NCI-H748 (cell line): Measurements from ENCODE around the gene TTC16.

Experiments used
- DNase-seq: peaks from one replicate; lab custom pipeline; 2025; ENCODE audit not compliant: unreplicated experiment; lab: John Stamatoyannopoulos, UW

TTC16 gene

DNA sequence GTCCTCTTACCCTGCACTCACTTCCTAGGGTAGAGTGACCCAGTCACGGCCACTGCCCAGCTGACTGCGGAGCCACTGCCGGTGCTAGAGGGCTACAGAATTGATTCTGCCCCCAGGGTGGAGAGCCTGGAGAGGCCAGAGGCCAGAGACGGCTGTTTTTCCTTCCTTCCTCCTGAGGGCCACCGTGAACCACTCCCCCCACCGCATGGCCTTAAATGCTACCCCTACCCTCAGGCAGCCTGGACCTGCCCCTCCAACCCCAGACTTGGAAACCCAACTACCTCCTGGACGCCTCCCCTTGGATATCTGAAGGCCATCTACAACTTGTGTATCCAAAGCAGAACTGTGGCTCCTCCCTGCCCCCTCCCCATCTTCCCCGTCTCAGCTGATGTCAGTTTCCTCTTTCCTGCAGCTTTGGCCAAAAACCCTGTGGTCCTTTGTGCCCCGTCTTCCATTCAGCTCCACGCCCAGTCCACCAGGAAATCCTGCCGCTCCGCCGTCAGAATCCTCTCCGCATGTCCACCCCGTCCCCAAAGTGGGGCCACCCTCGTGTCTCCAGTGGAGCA, 46.3 kb downstream of the TTC16 start:
- no peak for DNase-seq

GRCh38 chr9:127763918-127764384, 48.1 kb downstream of the TTC16 start:
- peak; percentile 39 for DNase-seq

DNA sequence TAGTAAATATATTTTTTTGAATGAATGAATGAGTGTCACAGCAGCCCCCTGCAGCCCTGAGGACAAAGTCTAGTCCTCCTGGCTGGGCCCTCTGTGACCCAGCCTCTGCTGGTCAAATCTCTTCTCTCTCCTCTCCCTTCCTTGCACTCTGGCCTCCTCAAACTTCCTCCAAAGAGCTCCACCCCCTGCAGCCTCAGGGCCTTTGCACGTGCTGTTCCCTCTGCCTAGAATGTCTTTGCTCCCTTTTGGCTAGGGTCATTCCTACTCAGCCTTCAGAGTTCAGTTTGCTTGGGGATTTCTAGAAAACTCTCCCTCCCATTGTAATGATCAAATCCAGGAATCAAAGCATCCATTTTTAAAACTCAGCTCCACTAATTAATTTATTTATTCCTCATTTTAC, 49.5 kb downstream of the TTC16 start:
- no peak for DNase-seq

DNA sequence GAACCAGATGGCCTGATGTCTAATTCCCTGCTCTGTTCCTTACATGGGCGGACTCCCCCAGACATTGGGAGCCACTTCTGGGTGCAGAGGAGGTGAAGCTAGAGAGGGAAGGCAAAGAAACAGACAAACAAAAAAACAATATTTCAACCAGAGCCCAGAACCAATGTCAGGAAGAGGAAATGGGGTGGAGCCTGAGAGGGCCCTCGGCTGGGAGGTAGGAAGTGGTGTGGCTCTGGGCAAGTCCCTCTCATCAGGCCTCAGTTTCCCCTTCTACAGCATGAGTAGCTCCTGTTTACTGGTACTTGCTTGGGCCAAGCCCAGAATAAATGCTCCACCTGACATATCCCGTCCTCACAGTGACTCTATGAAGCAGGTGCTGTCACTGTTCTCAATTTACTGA, 51.5 kb downstream of the TTC16 start:
- DNase-seq, result no peak

- no peak for DNase-seq
These were observed 52.0 kb downstream of the TTC16 start for GRCh38 chr9:127767909-127768331.

DNA sequence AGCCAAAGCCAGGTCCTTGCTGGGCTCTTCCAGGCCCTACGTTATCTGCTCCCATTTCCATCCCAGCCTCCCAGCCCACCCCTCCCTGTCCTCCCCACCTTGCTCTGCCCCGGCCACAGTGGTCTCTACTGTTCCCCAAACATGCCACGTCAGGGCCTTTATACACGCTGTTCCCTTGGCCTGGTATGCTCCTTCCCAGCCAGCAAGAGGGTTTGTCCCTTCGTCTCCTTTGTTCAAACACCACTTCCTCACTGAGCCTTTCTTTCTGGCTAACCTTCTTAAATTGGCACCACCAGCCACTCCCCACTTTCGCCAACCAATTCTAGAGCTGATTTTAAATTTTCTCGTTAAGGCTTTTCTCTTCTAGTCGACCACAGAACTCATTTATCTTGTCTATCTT, 52.8 kb downstream of the TTC16 start:
- no peak for DNase-seq

DNA sequence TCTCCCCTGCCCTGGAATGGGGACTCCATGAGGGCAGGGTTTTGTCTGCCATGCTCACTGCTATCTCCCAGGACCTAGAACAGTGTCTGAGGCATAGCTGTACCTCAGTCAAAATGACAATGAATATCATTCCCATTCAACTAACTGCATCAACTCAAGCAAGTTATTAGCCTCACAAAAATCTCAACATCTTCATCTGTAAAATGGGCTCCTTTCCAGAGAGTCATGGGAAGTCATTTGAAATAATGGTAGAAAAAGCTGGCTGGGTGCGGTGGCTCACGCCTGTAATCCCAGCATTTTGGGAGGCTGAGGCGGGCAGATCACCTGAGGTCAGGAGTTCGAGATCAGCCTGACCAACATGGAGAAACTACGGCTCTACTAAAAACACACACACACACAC, 53.2 kb downstream of the TTC16 start:
- no peak for DNase-seq

- DNase-seq, result no peak
These were observed 54.2 kb downstream of the TTC16 start for GRCh38 chr9:127769929-127770582.

GRCh38 chr9:127770583-127770904, 54.7 kb downstream of the TTC16 start:
- DNase-seq, result no peak

GRCh38 chr9:127770905-127771569, 55.2 kb downstream of the TTC16 start:
- peak; percentile 98 for DNase-seq

DNA sequence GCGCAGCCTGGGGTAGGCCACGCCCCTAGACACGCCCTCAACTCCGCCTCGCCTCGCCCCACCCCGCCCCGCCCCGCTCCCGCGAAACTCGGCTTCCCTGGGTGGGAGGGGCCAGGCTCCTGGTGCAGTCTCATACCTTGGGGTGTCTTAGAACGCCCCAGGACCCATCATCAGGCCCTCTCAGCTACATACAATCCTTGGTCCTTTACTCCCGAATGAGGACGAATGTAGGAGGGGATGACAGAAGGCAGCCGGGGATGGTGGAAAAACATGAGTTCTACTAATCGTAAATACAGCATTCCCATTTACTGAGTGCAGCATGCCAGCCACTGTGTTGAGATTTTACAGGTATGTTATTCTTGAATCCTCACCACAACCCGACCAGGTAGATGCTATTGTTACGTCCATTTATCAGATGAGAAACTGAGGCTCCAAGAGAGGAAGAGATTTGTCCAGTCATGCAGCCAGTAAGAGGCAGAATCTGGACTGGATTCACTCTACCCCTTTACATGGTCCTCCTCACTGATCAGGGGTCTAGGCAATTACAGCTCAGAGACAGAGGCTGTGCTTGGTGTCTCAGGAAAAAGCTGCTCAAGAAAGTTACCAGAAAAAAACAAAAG, 55.8 kb downstream of the TTC16 start:
- no peak for DNase-seq

GRCh38 chr9:127772603-127773002, 56.7 kb downstream of the TTC16 start:
- DNase-seq, result no peak

DNA sequence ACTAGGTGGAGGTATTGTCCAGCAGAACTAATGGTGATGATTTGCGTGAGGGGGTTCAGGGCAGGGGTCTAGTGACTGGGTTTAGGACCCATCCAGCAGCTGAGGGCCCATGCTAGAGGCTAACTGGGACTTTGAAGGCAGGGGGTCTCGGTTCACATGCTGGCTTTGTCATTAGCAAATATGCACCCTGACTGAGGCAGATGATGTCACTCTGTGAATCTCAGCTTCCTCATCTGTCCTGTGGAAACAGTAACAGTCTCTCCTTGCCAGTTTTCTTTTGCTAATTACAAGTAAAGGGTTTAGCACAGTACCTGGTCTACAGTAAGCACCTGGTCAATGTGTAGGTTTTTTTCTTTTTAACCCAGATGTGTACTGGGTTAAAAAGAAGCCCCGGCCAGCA, 57.4 kb downstream of the TTC16 start:
- DNase-seq, result no peak

- DNase-seq, result no peak
These were observed 58.1 kb downstream of the TTC16 start for GRCh38 chr9:127773981-127774380.

DNA sequence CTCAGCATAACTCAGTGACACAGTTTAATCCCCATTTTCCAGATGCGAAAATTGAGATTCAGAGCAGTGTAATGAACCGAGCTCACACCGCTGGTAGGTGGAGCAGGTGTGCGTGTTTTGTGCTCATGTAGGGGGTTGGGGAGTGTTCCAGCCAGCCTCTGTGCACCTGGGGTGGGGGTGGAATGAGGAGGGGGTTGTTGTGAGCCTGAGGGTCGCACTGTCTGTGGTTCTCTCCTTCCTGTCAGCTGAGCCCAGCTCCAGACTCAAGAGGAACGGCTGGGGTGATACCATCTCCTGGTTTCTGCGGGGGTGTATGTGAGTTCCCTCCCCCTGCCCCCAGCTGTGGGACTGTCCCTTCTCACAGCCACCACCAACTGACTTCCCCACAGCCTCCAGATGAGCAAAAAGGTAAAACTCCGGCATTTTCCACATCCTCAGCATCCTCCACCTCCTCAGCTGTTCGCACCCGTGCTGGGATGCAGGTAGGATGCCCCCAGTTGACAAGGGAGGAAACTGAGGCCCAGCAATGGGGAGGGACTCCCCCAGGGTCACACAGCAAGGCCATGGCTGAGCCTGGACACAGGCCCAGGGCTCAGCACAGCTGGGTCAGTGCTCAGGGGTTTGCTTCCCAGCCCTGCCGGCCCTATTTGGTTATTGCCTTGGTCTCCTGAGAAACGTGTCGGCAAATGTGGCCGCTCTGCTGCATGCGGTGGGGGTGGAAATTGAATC, 60.5 kb downstream of the TTC16 start:
- DNase-seq, result peak; percentile 26

DNA sequence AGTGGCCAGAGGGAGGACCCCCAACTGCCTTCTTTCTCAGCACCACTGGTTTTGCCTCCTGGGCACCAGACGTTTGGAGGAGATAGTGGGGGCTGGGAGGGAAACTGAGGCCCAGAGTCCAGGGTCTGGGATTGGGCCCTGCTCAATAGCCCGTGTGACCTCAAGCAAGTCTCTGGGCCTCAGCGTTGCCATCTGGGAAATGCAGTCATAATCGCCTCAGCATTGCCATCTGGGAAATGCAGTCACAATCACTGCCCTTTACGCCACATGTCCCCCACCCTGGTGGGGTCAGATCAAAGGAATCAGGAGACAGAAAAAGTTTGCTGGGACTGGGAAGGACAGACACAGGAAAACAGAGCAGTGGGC, 61.0 kb downstream of the TTC16 start:
- no peak for DNase-seq

DNA sequence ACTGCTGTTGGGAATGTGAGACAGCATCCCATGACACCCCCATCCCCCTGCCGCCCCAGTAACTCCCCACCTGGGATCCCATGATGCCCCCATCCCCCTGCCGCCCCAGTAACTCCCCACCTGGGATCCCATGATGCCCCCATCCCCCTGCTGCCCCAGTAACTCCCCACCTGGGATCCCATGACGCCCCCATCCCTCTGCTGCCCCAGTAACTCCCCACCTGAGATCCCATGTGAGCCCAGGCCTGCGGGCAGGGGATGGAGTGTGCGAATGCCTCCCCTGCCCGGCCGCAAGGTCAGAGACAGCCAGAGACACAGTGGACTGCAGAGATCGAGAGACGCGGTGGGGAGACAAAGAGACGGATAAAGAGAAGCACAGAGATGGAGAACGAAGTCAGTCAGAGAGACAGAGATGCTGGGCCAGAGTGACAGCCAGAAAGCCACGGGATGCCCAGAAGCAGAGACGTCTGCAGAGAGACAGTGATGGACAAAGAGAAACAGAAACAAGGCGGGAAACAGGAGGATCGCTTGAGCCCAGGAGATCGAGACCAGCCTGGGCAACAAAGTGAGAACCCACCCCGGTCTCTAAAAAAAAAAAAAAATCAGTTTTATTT, 61.6 kb downstream of the TTC16 start:
- DNase-seq, result no peak

DNA sequence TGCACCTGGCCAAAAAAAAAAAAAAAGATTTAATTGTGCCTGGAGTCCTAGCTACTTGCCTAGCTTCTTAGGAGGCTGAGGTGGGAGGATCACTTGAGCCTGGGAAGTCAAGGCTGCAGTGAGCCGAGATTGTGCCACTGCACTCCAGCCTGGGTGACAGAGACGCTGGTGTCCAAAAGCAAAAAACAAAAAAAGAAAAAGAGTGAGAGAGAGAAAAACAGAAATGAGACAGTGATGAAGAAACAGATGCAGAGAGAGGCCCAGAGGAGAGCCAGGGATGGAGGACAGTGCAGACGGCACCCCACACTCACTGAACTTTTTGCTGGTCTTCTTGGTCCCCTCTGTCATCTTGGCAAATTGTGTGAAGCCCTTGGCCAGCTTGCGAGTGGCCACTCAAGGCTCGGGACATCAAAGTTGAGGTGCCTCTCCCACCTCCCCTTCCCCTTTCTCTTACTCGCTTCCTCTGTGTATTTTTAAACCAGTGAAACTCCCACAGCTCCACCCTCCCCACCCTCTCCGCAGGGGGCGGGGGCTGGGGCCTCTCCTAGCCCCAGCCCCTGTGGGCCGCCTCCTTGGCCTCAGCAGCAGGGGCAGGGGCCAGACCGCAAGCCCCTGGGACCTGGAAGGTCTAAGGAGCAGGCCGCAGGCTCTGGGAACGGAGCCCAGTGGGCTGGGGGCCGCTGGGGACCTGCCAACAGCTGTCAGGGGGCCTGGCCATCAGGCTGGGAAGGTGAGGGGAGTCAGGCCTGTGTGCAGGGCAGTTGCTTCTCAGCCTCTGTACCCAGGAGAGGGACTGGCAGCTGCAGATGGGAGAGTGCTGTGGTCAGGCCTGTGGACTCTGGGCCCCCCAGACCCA, 62.6 kb downstream of the TTC16 start, which contains the start of gene SH2D3C:
Gene SH2D3C (minus strand): TSS at position 387 of the 856 bp plus-strand sequence. CDS start 39 bp downstream, at position 348.
- no peak for DNase-seq

GRCh38 chr9:127779136-127779981, 63.5 kb downstream of the TTC16 start:
- DNase-seq, result no peak
